MM.1S (cell line): ENCODE data around the gene GIPR.
A peak's percentile ranks its signal among the peaks of the same experiment; 100 is the strongest.

Experiments
- EZH2 ChIP-seq: fragments of 300-600 bp; sonication (generic); optimal IDR thresholded peaks from 2 replicates; pipeline ENCODE3; 2017; ENCODE audit warnings: low read depth, mild to moderate bottlenecking, antibody characterized with exemption, low read length, mixed read lengths
- EZH2phosphoT487 ChIP-seq: fragments of 300-600 bp; sonication (generic); IDR thresholded peaks from 2 replicates; pipeline ENCODE4 v1.6.1; 2018; ENCODE audit warnings: antibody characterized with exemption, low read length
- TF ChIP-seq, protein P1 (sequence below): fragments of 300-600 bp; sonication (generic); IDR thresholded peaks from 2 replicates; pipeline ENCODE4 v1.5.1; 2016; ENCODE audit warnings: antibody characterized with exemption, low read length, mixed read lengths

DNA sequence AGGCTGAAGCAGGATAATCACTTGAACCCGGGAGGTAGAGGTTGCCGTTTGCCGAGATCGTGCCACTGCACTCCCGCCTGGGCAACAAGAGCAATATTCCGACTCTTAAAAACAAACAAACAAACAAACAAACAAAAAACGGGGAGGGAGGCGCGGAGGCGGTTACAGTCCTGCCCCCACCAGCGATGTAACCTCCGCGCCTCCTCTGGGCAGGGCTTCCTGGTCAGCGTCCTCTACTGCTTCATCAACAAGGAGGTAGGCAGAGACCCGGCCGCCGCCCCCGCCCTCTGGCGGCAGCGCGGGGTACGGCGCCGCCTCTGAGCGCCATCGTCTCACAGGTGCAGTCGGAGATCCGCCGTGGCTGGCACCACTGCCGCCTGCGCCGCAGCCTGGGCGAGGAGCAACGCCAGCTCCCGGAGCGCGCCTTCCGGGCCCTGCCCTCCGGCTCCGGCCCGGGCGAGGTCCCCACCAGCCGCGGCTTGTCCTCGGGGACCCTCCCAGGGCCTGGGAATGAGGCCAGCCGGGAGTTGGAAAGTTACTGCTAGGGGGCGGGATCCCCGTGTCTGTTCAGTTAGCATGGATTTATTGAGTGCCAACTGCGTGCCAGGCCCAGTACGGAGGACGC, 13.5 kb downstream of the GIPR start:
- TF ChIP-seq, protein P1, sequence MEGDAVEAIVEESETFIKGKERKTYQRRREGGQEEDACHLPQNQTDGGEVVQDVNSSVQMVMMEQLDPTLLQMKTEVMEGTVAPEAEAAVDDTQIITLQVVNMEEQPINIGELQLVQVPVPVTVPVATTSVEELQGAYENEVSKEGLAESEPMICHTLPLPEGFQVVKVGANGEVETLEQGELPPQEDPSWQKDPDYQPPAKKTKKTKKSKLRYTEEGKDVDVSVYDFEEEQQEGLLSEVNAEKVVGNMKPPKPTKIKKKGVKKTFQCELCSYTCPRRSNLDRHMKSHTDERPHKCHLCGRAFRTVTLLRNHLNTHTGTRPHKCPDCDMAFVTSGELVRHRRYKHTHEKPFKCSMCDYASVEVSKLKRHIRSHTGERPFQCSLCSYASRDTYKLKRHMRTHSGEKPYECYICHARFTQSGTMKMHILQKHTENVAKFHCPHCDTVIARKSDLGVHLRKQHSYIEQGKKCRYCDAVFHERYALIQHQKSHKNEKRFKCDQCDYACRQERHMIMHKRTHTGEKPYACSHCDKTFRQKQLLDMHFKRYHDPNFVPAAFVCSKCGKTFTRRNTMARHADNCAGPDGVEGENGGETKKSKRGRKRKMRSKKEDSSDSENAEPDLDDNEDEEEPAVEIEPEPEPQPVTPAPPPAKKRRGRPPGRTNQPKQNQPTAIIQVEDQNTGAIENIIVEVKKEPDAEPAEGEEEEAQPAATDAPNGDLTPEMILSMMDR: peak; percentile 91
- TF ChIP-seq EZH2 (no peak), EZH2phosphoT487 (no peak)
